GM23248 (cell line): Measurements from ENCODE around the gene ABCB9.

Source experiments
- EZH2 ChIP-seq: fragments of 200-600 bp; sonication (generic); IDR thresholded peaks from 2 replicates; pipeline ENCODE4 v1.6.1; 2018; ENCODE audit warnings: antibody characterized with exemption, mild to moderate bottlenecking; ENCODE audit not compliant: insufficient read depth, poor library complexity, severe bottlenecking
- EZH2phosphoT487 ChIP-seq: fragments of 200-600 bp; sonication (generic); IDR thresholded peaks from 2 replicates; pipeline ENCODE4 v1.6.1; 2018; ENCODE audit warnings: antibody characterized with exemption, moderate library complexity, mild to moderate bottlenecking, low read depth; ENCODE audit not compliant: insufficient read depth

DNA sequence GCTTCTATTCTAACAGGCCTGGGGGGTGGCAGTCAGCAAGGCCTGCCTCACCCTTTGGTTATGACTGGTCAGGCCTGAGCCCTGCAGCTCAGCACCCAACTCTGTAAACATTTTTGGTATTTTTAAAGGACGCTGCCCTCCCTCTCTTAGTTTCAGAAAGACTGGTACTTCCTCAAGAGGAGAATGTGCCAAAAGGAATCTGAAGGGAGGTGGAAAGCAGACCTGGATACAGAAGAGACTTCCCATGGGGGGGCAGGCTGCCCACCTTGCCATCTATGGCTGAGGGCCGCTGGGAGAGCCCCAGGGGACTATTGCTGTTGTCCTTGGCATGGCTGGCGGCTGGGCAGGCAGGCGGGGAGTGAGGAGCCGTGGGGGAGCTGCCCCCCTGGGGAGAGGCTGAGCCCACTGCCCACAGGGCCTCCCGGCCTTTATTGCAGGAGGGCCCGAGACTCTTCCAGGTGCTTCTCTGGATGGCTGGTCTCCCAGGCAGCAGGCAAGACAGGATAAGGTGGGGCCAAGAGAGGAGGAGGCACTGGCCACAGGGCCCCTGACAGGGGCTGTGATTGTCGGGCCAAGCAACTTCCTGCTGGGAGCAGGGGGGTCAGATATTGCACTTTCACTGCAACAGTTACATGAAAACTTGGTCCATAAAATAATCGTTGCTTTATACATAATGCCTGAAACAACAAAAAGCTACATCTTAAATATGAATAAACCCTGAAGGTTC, 17.7 kb upstream of the ABCB9 start:
- TF ChIP-seq EZH2 = no peak
- TF ChIP-seq EZH2phosphoT487 = no peak
